Erythroblast (primary cell): ENCODE measurements around the gene LRBA.
"Not testable (repeated sequence)": the region's sequence is repeated elsewhere in the genome, so short reads cannot be mapped to it uniquely, and the experiment has no call there.

Experiments
- DNase-seq, 2 experiments: peaks; one replicate each; lab custom pipeline; 2025; lab: John Stamatoyannopoulos, UW
- GATA1 ChIP-seq: IDR thresholded peaks from 2 replicates; pipeline ENCODE4 v1.6.1; 2011; ENCODE audit warnings: low read depth, mild to moderate bottlenecking, control low read depth, low read length, moderate library complexity
- POLR2A ChIP-seq: IDR thresholded peaks from 2 replicates; pipeline ENCODE4 v1.6.1; 2011; ENCODE audit warnings: mild to moderate bottlenecking, low read length

LRBA gene

DNA sequence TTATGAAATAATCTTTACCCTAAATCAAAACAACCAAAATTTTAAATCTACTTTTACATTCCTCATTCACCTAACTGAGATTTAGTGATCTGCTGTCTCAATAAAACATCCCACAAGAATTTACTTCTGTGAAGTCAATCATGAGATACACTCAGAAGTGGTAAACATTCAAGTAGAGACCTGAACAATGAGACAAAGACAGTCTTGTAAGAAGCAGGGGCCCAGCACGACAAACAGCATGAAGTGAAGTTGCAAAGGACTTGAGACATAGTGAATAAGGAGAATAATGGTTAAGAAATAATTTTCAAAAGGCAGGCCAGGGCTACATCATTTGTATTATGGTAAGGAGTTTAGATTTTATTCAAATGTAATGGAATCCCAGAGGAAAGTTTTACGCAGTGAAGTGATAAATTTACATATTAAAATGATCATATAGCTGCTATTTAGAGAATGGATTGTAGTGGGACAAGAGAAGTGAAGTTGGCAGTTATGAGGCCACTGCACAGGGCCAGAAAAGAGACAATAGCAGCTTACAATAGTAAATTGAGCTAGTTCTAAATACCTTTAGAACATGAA is 331.2 kb downstream of the LRBA start:
- DNase-seq = no peak
- TF ChIP-seq POLR2A (no peak), GATA1 (no peak)

DNA sequence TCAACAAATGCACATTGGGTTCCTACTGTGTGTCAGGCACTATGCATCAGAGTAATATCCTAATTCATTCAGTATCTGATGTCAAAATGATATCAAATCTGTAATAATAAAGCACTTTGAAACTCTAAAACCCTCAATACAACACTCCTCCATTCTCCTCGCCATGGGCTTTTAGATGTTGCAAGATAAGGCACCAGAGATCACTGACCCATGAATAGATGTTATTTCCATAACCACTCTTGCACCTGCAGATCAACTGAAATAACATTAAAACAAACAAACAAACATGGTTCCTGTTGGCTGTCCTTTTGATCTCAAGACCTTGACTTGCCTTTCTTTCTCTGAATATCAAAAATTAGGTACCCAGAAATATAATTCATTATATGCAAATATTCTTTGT is 333.0 kb downstream of the LRBA start:
- TF ChIP-seq POLR2A (no peak), GATA1 (no peak)
- no peak for DNase-seq

DNA sequence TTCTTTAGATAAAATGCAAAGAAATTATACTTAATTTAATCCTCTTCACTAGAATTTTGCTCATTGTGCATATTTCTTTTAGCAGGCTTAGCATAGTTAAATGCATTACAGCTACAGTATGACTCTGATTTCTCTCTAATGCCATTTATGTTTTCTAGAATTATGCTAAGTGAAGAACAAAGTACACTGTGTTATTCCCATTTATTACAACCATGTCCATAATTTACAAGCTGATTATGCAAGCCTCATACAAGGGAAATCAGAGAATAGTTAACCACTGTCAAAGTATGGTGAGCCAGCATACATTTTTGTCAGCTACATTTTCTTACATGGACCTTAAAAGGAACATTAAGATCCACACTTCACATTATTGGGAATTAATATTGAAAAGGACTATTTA is 334.0 kb downstream of the LRBA start:
- DNase-seq = no peak
- TF ChIP-seq GATA1 = no peak
- no peak for TF ChIP-seq POLR2A

DNA sequence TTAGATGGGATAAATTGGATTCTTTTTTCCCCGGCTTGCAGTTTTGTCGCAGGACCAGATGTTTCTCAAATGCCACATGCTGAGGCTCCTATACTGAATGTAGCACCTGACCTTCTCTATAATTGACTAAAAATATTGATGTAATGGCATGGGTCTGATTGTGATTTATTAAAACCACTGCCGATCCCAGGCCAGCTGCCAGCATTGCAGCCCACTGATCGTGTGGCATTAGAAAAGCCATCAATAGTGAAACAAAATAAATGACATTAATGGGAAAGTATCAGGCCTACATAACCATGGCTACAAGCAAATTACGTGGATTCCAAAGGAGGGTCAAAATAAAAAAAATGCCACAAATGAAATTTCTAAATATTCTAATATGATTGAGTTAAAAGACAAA is 334.4 kb downstream of the LRBA start:
- no peak for DNase-seq
- TF ChIP-seq POLR2A = no peak
- no peak for TF ChIP-seq GATA1

DNA sequence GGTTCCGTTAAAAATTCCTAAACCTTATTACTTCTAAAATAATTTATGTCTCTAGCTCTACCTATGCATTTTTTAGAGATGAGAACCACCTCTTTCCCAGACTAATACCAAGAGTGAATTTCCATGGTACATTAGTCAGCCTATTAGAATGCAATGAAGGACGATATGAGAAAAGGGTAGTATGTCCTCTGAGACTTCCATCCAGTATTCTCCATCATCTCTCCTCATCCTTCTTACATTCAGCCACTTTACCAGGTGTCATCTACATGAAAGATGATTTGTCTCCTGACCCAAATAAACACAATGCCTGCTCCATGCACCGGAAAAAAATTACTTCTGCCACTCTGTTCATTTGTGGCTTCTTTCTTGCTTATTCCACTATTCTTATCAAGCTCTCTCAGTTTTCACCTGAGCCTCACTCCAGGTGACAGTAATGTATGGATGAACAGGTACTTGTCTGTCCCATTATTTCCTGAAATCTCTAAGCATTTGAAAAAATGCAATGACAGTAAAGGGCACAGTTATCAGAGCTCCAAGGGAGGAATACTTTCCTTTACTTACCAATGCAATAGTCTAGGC is 335.2 kb downstream of the LRBA start:
- DNase-seq = no peak
- TF ChIP-seq POLR2A = no peak
- no peak for TF ChIP-seq GATA1

DNA sequence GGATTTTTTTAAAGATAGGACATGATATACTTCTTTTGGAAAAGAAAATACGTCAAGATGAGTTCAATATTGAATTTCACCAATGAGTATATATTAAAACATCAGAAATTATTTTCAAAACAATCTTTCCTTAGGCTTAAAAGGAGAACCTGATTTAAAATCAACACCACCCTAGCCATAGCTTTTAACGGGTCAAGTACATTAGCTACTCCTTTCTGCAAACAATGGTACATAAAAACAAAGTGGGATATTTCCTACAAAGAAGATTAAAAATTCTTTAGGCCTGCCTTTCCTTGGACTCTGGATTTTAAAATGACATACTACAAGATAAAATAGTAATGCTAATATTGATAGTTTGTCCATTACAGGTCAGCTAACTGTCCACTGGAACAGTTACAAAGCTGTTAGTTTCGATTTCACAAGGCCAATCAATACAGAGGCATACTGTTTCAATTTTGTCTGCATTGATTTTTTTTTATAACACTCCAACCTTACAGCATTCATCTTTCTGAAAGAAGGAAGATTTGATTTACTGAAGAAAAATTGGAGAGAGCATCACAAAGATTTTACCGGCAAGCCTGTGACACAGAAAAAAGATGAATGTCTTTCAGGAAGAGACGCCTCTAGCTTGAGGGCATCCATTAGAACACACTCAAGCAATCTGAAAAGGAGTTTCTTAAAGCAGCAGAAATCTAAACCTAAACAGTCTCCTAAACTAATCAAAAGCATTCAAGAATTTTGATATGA is 335.9 kb downstream of the LRBA start:
- no peak for DNase-seq
- TF ChIP-seq POLR2A = no peak

DNA sequence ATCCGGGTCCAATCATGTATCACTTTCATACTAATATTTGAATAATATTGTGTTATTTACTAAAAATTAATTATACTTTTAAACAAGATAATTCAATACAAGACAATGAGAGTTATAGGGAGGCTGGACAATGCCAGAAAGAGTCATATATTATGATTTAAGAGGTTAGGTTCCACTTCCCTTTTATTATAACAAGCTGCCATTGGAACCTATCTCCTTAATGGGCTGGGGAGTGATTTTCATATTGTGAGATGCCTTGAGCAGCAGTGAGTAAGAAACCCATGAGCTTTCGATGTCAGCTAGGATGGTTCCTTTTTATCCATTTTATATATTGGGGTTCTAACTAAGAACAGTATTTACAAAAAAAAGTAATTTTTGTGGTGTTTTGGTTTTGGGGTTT is 341.3 kb downstream of the LRBA start:
- TF ChIP-seq GATA1 (no peak), POLR2A (no peak)
- no peak for DNase-seq

DNA sequence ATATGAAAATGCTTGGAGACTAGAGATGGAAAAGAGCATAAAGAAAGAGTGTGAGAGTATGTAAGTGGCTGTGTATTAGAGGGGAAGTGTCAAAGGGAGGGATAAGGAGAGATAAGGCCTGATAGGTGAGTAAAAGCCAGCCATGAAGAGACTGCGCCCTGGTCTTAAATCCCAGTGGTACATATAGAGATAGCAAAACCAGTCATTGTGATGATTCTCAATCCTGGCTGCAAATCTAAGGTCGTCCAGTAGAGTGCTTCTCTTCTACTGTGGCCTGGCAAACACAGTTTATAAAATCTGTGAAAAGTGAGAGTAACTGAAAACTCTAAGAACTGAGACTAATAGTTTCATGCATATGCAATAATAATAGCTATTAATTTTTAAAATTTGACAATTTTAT is 346.3 kb downstream of the LRBA start:
- TF ChIP-seq GATA1 (no peak), POLR2A (no peak)
- peak in 1 of 2 experiments; percentile 2 for DNase-seq

DNA sequence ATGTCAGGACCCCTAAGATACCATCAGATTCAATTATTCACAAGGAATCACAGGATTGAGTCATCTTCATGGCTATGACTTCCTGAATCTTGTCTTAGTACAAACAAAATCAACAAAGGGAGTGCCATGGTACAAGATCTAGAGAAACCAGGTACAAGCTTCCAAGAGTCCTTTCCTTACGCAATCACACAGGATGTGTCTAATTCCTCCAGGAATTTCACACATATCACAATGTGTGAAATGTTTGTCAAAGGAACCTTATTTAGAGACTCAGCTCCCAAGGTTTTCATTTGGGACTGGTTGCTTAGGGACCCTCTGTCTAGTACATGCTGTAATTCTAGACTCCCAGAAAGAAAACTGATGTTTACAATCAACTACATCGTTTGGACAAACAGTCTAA is 350.1 kb downstream of the LRBA start:
- no peak for TF ChIP-seq GATA1
- no peak for TF ChIP-seq POLR2A
- no peak for DNase-seq

DNA sequence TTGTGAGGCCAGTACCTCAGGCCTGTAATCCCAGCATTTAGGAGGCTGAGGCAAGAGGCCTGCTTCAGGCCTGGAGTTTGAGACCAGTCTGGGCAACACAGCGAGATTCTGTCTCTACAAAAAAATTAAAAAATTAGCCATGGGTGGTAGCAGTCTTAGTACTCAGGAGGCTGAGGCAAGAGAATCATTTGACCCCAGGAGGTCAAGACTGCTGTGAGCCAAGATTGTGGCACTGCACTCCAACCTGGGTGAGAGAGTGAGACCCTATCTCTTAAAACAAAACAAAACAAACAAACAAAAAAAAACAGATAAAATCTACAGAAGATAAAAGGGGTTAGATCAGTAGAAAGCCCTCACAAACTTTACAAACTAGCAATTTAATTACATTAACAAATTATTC is 352.4 kb downstream of the LRBA start:
- DNase-seq = no peak
- TF ChIP-seq POLR2A = no peak
- no peak for TF ChIP-seq GATA1

DNA sequence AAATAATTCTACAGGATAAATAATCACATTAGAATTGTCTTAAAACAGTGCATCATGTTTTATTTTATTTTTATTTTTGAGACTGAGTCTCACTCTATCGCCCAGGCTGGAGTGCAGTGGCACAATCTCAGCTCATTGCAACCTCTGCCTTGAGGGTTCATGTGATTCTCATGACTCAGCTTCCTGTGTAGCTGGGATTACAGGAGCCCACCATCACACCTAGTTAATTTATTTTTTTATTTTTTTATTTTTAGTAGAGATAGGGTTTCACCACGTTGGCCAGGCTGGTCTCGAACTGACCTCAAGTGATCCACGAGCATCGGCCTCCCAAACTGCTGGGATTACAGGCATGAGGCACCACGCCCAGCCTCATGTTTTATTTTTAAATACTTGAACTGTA is 353.5 kb downstream of the LRBA start:
- DNase-seq = not testable (repeated sequence)

DNA sequence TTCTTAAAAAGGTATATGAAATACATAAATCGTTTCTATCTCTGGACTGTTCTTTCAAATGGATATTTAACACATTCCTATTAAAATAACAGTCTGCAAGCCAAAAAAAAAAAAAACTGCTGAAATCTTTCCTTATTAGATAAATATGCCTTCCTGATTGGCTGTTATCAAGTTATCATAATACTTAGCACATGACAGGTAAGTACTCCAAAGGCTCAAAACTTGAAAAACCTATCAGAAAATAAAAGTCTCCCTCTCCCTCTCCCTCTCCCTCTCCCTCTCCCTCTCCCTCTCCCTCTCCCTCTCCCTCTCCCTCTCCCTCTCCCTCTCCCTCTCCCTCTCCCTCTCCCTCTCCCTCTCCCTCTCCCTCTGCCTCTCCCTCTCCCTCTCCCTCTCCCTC is 356.8 kb downstream of the LRBA start:
- DNase-seq = not testable (repeated sequence)

DNA sequence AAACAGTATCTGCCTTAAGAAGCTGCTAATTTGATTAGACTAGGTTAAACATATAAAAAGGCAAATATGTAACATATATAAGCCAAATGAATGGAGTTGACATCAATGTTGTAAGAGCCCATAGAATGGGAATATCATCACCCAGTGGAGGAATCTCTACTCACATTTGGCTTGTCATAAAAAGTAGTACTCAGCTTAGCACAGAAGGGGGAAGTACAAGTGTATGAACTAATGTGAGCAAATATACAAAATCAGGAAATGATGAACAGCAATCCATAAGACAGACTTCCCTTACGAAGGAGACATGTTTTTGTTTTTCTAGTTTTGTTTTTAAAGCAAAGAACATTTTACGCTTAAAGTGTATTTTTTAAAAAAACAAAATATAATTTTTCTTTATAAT is 358.2 kb downstream of the LRBA start:
- no peak for DNase-seq
- TF ChIP-seq POLR2A (no peak), GATA1 (no peak)

DNA sequence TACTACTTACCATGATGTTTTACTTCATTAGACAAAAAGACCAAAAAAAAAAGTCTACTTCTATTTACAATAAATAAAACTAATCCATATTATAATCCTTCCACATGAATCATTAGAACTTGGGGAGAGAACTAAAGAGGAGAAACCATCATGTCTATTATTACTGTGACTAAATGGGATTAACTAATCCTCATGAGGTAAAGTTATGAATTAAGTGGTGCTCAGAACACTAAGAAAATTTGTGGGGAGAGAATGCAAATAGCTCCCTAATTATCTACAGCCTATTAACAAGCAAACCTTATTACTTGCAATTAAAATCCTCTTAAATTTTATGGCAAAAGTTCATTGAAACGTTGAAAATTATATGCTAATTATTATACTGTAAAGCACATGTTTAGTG is 364.3 kb downstream of the LRBA start:
- no peak for DNase-seq
- TF ChIP-seq POLR2A (no peak), GATA1 (no peak)

DNA sequence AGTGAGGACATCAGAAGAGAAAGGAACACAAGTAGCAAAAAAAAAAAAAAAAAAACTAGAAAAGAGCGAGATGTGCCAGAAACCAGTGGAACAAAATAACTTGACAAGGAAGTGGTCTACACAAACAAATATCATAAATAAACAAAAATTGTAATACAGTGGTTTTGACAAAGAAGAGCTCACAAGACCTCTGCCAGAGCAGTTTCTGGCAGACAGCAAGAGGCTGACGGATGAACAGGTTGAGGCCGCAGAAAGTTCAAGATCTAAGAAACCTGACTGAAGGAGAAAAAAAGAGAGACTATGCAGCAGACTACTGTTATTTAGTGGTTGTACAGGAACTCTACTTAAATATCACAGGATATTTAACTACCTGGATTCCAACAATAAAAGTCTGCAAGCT is 367.0 kb downstream of the LRBA start:
- DNase-seq = no peak
- TF ChIP-seq GATA1 (no peak), POLR2A (no peak)

DNA sequence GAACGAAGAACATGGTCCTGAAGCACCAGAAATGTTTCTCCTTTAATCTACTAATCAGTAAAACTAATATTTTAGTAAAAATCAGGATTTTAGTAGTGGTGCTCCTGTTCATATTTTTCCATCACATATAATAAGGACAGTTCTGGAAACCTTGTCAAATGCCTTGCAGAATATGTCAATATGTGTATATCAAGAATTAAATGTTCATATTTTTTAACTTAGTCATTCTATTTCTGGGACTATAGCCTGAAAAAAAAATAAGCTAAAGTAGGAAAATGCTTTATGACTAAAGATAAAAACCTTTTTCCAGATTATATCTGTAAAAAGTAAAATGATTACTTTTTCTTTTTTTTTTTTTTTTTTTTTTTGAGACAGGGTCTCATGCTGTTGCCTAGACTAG is 368.1 kb downstream of the LRBA start:
- no peak for TF ChIP-seq POLR2A
- TF ChIP-seq GATA1 = no peak
- DNase-seq = no peak
